ENCODE measurements around the gene TMOD1.

Gene TMOD1

DNA sequence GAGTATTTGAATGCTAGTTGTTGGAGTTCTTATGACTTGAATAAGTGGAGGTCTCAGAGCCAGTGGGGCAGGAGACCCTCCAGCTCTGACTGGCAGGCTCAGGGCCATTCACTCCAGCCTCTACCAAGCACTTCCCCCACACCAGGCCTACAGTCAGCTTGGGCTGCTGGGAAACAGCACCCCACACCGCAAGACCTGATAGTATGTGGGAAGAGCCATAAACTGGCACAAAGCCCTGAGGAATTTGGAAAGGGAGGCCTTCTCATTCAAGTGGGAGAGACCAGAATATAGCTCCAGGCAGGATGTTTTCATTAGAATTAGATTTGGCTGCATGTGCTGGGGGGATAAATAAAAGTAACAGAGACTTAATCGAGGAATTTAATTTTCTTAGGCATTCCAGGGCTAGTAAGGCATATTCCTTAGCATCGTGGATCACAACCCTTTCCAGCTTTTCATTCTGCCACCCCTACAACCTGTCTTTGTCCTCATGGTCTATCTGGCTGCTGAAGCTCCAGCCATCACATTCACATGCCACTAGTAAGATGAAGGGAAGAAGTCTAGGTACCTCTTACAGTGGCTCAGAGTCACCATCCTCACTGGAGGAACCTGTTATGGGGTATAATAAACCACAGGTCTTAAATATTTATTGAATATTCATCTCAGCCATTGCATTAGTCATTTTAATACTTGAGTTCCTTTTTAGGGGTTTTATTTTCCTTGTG lies 47.5 kb downstream of the TMOD1 start:
- DNase-seq (ENCODE audit: low read depth): no peak

DNA sequence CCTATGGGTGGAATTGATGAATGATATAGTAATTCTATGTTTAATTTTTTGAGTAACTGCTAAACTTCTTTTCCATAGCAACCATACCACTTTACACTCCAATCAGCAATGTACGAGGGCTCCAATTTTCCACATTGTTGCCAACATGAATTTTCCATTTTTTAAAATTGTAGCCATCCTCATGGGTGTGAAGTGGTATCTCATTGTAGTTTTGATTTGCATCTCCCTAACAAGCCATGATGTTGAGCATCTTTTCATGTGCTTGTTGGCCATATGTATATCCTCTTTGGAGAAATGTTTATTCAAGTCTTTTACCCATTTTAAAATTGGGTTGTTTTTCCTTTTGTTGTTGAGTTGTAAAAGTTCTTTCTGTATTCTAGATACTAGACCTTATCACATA lies 48.9 kb downstream of the TMOD1 start:
- DNase-seq (ENCODE audit: low read depth): no peak

DNA sequence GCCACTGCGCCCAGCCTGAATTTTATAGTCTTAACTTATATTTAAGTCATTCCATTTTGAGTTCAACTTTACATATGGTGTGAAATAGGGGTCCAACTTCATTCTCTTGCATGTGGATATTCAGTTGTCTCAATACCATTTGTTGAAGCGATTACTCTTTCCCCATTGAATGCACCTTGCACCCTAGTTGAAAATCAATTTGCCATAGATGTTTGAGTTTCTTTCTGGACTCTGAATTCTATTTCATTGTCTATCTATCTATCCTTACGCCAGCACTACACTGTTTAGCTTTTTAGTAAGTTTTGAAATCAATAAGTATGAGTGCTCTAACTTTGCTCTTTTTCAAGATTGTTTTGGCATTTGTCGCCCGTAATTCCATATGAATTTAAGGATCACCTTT lies 49.8 kb downstream of the TMOD1 start:
- no peak for DNase-seq (ENCODE audit: low read depth)

GRCh38 chr9:97553141-97553540 lies 51.7 kb downstream of the TMOD1 start:
- no peak for DNase-seq (ENCODE audit: low read depth)

GRCh38 chr9:97553841-97554240 lies 52.4 kb downstream of the TMOD1 start:
- no peak for DNase-seq (ENCODE audit: low read depth)

DNA sequence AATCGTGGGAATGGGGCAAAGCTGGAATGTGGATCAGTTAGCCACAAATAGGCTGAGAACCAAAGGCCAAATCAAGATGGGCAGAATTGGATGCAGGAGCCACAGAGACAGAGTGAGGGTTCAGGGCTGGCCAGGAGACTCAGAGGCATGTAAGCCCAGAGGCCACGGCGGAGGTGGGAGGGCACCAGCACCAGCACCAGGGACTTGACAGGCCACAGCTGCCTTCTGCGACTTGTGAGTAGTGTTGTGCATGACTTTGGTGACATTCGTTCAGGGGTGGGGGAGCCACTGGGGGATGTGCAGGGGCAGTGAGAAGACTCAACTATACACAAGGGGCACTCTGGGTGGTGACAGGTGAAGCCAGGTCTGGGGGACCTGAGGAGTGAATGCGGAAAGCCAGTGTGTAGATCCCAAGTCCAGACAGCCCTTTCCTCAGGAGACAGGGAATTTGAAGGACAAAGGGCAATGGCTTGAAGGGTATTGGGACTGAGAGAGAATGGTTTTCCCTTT lies 53.2 kb downstream of the TMOD1 start:
- no peak for DNase-seq (ENCODE audit: low read depth)

GRCh38 chr9:97555164-97555563 lies 53.7 kb downstream of the TMOD1 start:
- DNase-seq (ENCODE audit: low read depth): no peak

- no peak for DNase-seq (ENCODE audit: low read depth)
These were observed 54.7 kb downstream of the TMOD1 start for GRCh38 chr9:97556036-97556720.

- DNase-seq (ENCODE audit: low read depth): no peak
These were observed 55.5 kb downstream of the TMOD1 start for GRCh38 chr9:97556721-97557605.

DNA sequence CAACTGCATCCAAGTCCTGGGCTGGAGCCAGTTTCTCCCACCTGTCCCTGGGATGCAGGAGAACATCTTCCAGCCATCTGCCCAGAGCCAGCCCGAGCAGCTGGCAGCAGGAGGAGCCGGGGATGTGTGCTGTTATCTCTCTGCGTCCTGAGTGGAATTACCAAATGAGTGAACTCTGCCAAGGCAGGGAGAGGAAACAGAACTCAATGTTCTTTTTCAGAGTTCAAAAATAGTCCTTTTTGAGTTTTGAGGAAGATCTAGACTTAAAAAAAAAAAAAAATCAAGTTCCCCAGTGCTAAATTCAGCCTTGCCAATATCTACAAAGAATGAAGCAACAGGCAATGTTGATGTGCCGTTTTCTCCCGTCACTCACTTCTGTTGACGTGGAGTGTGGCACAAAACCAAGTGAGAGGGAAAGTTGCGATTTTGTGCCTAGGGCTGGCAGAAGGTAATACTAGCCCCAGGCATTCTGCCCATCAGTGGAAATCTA lies 56.2 kb downstream of the TMOD1 start:
- DNase-seq (ENCODE audit: low read depth): no peak

DNA sequence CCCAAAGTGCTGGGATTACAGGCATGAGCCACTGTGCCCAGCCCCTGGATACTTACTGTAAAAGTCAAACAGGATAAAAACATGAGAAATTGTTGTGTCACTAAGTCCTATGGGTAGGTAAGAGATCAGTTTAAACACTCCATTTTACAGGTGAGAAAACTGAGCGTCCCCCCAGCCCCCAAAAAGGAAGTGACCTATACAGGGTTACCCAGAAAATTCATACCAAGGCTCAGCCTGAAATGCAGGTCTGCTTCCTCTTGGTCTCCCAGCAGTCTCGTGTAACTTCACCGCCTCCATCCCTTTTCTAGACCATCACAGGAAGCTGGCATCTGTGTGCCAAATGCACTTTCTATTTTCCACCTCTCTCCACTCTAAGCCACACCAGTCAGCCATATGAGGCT lies 57.2 kb downstream of the TMOD1 start:
- no peak for DNase-seq (ENCODE audit: low read depth)

- DNase-seq (ENCODE audit: low read depth): no peak
These were observed 57.6 kb downstream of the TMOD1 start for GRCh38 chr9:97559111-97559514.

DNA sequence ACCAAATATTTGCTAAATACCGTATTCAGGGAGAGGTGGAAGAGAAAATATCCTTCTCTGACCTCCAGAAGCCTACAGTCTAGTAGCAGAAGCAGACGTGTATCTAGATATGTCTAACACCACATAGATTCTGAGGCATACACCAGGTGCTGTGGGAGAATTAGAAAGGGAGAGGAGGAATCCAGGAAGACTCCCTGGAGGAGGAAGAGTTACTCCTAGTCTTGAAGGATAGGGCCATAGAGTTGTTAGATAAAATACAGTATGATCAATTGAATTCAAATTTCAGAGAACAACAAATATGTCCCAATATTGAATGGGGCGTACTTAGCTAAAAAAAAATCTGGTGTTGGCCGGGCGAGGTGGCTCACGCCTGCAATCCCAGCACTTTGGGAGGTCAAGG lies 58.7 kb downstream of the TMOD1 start:
- DNase-seq (ENCODE audit: low read depth): no peak

DNA sequence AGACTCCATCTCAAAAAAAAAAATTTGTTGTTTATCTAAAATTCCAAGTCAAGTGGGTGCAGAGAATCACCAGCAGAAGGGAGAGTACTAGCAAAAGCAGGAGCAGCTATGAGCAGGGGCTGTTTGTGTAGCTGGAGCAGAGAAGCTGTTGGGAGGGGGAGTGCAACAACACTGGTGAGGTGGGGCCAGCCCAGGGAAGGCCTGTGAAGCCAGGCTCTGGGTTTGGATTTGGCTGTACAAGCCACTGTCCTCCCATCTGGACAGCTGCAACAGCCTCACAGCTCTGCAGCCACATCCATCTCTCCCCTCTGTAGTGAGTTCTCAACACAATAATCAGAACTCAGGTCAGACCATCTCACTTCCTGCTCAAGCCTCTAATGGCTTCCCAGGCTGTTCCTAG lies 59.4 kb downstream of the TMOD1 start:
- DNase-seq (ENCODE audit: low read depth): no peak

GRCh38 chr9:97561501-97561900 lies 60.0 kb downstream of the TMOD1 start:
- DNase-seq (ENCODE audit: low read depth): no peak

DNA sequence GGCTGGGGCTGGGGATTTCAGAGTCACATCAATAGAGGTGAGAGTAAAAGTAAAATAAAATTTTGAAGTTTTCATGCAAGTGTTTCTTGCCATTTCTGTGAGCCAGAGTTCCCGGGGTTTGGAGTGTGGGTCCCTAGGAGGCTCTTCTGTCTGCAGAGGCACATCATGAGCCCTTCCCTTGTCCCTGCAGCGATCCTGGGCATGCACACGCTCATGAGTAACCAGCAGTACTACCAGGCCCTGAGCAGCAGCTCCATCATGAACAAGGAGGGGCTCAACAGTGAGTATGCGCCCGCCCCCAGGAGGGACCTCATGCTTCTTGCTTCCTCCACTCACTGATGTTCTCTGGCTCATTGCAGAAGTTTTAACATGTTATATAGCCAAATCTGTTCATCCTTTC lies 61.1 kb downstream of the TMOD1 start:
- no peak for DNase-seq (ENCODE audit: low read depth)

- no peak for DNase-seq (ENCODE audit: low read depth)
These were observed 62.1 kb downstream of the TMOD1 start for GRCh38 chr9:97563458-97564135.

DNA sequence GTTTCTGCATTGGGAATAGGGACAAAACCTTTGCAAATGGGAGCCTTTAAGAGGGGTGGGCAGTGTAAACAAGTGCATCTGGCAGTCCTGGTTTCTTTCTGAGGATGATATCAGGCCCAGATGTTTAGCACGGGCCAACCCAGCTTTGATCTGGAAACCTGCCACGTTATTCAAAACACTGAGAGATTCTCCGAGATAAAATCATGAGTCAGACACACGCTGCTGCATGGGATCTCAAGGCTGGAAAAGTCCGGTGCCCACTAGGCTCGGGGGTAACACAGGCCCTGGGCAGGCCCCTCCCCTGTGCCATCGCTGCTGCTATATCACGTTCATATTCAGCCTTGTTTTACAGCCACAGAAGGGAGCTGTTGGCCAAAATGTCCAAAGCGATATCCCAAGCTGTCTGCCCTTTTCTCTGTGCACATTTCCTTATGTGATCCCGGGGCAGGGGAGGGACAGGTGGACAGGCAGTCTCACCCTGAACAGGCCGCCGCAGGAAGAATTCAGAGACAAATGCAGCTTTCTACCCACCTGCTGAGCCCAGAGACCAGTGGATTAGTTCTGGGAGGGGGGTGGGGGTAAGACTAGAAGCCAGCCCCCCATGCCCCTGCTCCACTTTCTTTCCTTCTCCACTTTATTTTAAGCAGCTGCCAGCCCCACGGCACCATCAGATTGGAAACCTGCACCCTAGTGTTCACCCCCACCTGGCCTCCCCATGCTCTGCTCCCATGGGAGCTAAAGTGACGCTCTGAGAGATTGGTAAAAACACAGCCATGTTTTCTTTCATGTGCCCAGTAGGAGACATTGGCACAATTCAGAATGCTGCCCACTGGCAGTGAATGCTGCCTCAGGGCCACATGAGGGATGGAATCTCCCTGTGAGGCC lies 63.1 kb downstream of the TMOD1 start:
- no peak for DNase-seq (ENCODE audit: low read depth)

GRCh38 chr9:97565262-97565661 lies 63.8 kb downstream of the TMOD1 start:
- no peak for DNase-seq (ENCODE audit: low read depth)

DNA sequence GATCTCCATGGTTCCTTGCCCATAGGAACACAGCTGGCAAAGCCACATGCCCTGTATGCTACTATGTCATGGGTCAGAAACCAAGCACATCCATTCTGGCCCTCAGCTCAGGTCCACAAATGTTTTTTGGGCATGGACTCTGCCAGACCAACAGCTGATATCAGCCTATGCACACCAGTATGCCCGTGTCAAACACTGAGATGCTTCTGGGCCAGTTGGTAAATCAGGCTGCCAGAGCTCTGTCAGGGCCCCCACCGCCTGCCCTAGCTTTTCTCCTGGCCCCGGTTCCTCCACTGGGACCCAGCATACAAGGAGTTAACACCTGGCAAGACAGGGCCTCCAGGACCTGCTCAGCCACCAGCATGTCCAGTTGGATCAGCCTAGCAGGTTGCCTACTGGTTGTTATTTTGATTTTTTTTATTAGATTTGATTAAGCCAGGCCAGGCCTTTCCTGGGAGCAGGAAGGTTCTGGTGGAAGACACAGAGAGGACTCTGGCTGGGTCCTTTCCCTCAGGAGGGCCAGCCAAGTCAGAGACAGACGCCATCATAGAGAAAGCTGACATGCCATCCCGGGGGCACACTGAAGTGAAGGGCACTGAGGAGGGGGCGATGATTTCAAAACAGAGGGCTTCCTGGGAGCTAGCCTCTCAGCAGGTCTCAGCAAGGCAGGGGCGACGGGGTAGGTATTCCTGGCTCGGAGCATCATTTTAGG lies 65.9 kb downstream of the TMOD1 start:
- DNase-seq (ENCODE audit: low read depth): no peak
